ENCODE data around the gene KRTAP17-1.

DNA sequence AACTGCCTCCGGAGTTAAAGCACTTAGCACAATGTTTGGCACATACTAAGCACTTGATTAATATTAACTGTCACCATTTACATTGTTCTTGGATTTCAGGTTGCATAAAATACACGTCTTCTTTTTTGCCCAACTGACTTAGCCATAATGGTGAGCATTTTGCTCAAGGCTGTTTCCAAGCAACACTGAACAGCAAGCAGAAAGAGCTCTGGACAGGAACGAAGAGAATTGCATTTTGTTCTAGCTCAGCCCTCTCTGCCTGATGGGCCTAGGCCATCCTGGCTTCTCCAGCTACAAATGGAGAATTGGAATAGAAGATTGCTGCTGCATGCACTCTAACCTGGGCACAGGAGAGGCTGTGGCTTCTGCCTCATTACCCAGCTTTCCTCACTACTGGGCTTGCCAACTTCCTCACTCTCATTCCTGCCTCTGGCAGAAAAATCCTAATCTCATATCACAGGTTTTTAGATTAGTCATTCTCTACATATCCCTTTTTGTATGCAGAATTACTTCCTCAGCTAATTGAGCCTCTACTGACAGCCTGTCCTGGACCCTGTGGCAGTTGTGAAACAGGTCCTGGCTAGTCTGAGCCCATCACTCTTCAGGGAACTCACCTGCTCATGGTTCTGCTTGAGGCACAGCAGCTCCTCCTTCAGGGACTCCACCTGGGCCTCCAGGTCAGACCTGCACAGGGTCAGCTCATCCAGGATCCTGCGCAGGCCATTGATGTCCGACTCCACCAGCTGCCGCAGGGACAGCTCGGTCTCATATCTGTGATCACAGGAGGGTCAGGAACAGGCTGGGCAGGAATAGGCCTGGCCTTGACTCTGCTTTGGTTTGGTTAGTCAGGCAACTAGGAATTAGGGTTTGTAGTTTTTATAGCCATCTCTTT, 32.6 kb upstream of the KRTAP17-1 start:
- TF ChIP-seq ATF1 (CRISPR knock-in tag; IDR thresholded peaks at IDR 0.05): no peak
- no peak for TF ChIP-seq NR1H2 (CRISPR knock-in tag; IDR thresholded peaks at IDR 0.05)
- TF ChIP-seq MXD4 (CRISPR knock-in tag; IDR thresholded peaks at IDR 0.05; ENCODE audit: borderline replicate concordance): no peak
- no peak for TF ChIP-seq CTCF (IDR thresholded peaks at IDR 0.05)
- no peak for TF ChIP-seq TP53 (CRISPR knock-in tag; IDR thresholded peaks at IDR 0.05)
- TF ChIP-seq, protein P1, sequence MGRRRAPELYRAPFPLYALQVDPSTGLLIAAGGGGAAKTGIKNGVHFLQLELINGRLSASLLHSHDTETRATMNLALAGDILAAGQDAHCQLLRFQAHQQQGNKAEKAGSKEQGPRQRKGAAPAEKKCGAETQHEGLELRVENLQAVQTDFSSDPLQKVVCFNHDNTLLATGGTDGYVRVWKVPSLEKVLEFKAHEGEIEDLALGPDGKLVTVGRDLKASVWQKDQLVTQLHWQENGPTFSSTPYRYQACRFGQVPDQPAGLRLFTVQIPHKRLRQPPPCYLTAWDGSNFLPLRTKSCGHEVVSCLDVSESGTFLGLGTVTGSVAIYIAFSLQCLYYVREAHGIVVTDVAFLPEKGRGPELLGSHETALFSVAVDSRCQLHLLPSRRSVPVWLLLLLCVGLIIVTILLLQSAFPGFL (CRISPR knock-in tag; IDR thresholded peaks at IDR 0.05; ENCODE audit: borderline replicate concordance): no peak
- no peak for TF ChIP-seq CBFB (CRISPR knock-in tag; IDR thresholded peaks at IDR 0.05; ENCODE audit: low read depth)
- TF ChIP-seq NR3C1 (CRISPR knock-in tag; conservative IDR thresholded peaks at IDR 0.05; ENCODE audit: low read depth): no peak
- TF ChIP-seq JUN (CRISPR knock-in tag; IDR thresholded peaks at IDR 0.05): no peak
- TF ChIP-seq TCF7 (CRISPR knock-in tag; IDR thresholded peaks at IDR 0.05; ENCODE audit: low read depth): no peak
- no peak for TF ChIP-seq NFE2L1 (CRISPR knock-in tag; IDR thresholded peaks at IDR 0.05)
- no peak for TF ChIP-seq CREB1 (CRISPR knock-in tag; IDR thresholded peaks at IDR 0.05)
- TF ChIP-seq, protein P2, sequence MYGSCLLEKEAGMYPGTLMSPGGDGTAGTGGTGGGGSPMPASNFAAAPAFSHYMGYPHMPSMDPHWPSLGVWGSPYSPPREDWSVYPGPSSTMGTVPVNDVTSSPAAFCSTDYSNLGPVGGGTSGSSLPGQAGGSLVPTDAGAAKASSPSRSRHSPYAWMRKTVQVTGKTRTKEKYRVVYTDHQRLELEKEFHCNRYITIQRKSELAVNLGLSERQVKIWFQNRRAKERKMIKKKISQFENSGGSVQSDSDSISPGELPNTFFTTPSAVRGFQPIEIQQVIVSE (CRISPR knock-in tag; IDR thresholded peaks at IDR 0.05; ENCODE audit: borderline replicate concordance): no peak
